ENCODE data around the gene DOK7.

DOK7 gene

DNA sequence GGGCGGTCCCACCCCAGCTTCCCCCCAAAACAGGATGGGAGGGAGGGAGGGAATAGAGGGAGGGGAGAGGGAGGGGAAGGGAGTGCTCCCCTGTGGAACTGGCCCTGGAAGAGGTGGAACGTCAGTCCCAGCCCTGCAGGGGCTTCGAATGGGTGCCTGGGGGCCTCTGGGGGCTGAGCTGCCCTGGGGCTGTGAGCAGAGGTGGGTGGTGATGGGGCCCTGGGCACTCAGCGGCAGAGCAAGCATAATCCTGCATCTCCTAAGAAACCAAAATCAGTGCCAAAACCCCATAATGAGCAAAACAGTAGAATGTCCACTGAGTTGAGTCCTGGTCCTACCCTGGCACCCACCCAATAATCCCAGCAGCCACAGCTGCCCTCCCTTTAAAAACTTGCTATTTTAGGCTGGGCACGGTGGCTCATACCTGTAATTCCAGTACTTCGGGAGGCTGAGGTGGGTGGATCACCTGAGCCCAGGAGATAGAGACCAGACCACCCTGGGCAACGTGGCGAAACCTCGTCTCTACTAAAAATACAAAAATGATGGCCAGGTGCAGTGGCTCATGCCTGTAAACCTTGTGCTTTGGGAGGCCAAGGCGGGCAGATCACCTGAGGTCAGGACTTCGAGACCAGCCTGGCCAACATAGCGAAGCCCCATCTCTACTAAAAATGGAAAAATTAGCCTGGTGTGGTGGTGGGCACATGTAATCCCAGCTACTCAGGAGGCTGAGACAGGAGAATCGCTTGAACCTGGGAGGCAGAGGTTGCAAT, 11.1 kb downstream of the DOK7 start:
- no peak for DNase-seq (ENCODE audit: low read depth in 1 of 2, low spot score in 1 of 2)

DNA sequence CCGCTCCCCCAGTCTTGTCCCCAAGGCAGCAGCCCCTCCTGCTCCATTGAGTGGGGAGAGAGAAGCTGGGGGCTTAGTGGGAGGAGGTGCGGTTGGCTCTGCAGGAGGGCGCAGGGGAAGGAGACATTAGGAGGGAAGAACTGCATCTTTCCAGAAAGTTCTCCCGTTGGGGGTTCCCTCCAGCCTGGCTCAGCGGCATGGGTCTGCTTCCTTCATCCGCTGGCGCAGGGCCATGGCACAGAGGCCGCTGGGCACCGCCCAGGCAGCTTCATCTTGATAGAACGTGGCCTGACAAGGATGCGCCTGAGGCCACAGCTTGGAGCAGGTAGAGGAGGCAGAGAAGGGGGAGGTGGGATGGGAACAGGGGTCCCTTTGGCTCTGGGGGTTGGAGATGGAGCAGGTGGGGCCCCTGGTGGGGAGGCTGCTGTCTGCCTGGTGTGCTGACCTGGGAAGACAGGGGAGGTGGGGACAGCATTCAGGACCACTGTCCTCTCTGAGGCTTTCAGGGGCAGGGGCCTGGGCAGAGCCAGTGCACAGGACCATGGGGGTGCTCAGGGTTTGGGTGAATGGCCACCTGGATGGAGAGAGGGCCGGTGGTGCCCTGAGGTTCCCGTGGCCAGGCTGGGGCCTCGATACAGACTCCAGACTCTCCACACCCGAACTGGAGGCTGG, 12.1 kb downstream of the DOK7 start:
- no peak for DNase-seq (ENCODE audit: low read depth in 1 of 2, low spot score in 1 of 2)

DNA sequence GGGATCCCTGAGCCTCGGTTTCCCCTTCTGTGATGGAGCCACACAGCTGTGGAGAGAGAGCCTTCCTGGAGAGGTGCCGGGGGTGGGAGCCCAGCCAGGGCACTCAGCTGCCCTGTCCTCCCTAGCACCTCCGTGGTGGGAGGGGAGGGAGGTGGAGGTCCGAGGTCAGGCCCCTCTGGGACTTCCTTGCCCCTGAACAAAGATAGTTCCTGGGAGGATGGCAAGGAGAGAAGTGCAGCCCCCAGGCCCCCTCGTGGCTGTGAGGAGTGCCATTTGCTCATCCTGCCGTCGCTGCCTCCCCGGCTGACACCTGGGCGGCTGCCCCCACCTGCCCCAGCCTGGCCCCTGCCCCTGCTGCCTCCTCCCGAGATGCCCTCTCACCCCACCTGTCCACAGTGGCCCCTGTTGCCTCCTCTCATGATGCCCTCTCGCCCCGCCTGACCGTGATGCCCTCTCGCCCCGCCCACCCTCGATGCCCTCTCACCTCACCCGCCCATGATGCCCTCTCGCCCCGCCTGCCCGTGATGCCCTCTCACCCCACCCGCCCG, 12.7 kb downstream of the DOK7 start:
- no peak for DNase-seq (ENCODE audit: low read depth in 1 of 2, low spot score in 1 of 2)

DNA sequence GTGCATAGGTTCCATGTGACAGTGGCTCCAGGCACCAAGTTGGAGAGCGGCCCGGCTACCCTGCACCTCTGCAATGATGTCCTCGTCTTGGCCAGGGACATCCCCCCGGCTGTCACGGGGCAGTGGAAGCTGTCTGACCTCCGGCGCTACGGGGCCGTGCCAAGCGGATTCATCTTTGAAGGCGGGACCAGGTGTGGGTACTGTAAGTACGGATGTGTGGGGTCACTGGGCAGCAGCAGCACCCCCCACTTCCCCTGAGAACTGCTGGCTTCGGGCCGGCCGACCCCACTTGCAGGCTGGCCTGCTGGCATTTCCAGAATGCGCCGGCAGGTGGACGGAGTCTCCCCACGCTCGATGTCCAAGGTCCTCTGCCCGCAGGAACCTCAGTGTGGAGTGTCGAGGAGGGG, 13.2 kb downstream of the DOK7 start:
- no peak for DNase-seq (ENCODE audit: low read depth in 1 of 2, low spot score in 1 of 2)

DNA sequence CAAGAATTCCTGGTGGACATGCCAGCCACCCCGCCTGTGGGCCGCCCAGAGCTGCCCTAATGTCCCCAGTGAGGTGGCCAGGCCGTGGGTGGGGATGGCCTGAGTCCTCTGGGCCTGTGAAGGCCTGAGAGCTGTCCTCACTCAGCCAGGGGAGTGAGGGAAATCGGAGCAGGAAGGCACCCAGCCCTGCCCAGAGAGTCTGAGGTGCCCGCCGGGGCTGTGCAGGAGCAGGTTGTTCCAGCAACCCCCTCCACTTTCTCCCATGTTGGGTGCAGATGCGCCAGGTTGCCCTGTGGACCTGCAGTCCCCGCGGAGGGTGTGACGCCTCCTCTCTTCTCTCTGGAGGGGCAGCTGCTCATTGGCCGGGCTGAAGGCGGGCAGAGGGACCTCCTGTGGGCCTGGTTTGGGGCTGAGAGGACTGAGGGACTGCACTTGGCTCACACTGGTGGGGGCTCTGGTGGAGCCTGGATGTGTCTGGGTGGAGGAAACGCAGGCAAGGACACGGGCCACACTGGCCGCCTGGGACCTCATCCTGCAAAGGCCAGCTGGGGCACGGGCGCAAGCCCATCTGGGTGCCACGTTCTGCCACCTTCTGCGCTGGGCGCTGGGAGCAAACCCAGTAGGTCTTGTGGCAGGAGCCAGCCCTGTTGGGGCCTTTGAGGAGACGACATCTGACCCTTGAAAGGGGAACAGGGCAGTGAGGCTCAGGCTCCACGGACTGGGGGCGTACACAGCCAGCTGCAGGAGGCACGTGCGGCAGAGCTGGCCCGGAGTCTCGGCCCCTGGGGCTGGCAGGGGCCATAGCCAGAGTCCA, 14.0 kb downstream of the DOK7 start:
- DNase-seq (ENCODE audit: low read depth in 1 of 2, low spot score in 1 of 2): no peak

DNA sequence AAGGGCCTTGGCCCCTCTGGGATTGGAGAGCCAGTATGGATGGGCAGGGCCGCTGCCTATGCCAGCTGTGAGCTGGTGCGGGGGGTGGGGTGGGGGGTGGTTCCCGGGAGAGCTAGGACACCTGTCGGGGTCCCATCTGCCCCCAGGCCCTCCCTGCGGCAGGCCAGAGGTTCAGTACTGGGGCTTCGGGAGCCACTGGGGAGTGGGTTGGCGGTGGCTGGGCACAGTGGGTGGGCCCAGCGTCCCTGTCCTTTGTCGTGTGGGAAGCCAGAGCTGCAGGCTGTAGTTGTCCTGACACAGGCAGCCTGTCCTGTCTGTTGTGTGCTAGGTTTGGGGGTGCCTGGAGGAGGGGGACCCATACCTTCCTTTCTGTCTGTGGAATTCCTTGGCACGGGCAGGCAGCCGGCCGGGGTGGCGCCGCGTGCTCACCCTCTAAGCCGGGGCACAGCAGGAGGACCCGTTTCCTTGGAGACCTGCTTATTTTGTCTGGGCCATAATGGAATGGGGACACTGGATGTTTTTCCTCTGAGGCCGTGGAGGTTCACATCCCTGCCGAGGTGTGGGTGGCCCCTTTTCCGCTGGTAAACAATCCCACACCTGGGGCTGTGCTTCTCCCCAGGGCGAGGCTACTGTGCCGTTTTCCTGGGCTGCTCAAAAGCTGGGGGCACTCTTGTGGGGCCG, 14.8 kb downstream of the DOK7 start:
- no peak for DNase-seq (ENCODE audit: low read depth in 1 of 2, low spot score in 1 of 2)

DNA sequence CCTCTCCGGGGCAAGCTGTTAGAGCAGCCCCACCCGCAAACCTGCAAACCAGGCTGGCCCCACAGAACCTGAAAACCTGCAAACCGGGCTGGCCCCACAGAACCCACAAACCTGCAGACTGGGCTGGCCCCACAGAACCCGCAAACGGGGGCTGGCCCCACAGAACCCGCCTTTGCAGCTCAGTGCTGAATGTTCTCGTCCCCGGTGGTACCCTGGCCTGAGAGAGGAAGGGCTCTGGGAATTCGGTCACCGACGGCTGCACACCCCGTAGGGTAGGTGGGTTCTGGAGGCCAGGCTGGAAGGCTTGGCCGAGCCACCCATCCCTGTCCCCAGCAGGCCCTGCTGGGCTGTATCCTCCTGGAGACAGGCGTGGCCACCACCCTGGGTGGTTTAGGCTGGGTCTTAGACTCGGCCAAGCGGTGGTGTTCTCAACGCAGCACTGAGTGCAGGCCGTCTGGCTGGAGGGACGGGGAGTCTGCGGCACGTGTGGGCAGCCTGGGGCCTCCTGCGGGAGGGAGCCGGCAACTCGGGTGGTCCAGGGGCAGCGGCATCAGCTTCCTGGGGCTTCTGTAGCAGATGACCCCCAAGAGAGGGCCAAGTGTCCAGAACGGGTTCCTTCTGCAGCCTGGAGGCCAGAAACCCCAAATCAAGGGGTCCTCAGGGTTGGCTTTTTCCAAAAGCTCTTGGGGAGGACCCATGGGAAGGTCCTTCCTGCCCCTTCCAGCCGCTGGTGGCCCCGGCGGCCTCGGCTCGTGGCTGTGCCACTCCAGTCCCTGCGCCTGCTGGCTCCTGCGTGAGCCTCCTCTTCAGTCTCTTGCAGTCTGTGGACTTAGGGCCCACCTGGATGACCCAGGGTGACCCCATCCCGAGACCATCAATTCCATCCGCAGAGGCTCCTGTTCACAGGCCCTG, 15.6 kb downstream of the DOK7 start:
- DNase-seq (ENCODE audit: low read depth in 1 of 2, low spot score in 1 of 2): no peak

DNA sequence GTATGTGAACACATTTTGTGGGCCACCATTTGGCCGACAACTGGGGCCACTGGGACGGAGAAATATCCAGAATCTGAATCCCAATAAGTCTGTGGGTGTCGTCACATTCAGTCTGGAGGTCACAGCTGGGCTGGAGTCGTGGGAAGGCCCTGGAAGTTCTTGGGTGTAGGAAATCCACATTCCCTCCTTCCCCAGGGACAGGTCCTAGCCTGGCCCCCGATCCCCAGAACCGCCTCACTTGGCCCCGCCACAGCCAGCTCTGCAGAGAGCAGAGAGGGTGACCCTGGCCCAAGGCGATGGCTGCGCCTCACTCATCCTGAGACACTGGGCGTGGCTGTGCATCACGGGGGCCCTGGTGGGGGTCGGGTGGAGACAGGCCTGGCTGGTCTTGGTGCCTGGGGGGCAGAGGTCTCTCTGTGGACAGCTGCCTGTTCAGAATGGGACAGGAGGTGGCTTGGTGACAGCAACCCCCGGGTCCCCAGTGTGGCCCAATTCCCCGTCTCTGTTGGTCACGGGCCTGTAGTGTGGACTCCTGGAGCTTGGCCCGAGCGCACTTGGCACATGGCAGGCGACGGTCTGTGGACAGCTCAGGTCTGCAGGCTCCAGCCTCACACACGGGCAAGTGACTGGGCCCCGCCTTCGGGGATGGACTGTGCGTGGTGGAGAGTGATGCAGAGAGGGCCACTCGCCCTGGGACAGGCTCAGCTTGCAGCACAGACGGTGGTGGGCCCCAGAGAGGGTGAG, 16.4 kb downstream of the DOK7 start:
- DNase-seq (ENCODE audit: low read depth in 1 of 2, low spot score in 1 of 2): no peak

DNA sequence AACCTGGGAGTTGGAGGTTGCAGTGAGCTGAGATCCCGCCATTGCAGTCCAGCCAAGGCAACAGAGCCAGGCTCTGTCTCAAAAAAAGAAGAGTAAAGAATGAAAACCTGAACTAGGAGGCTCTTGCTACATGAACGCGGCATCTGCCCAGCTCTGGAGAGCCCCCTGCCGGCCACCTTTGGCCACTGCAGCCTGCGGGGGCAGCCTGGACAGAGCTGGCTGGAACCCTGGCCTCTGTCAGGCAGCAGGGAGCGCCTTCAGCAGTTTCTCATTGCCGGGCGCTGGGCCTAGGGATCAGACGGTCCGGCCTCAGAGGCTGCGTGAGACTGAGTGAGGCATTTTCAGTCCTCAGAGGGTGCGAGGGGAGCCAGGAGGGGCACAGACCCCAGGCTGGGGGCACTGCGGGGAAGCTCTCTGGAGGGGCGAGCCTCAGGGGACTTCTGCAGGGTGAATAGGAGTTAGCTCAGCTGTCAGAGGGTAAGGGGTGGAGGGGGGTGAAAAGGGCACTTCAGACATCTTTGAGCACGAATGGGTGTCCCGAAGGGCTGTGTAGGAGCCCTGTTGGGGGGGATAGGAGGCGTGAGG, 17.5 kb downstream of the DOK7 start:
- peak; percentile 62 to 71 for DNase-seq (ENCODE audit: low read depth in 1 of 2, low spot score in 1 of 2)

DNA sequence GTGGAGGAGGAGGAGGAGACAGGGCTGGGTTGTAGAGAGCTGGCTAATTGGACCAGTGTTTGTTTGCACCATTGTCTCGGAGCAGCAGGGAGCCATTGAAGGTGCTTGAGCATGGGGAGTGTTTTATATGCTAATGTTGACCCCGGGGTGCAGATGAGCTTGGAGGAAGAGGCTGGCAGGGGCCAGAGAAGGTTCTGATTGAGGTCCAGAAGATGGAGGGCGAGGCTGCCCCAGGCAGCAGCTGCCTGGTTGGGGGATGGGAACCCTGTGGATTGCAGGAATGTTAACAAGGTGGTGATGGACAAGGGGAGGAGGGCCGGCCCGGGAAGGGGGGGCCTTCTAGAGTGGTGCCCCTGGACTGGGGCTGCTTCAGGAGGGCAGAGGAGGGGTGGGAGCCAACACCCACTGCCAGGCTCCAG, 18.0 kb downstream of the DOK7 start:
- no peak for DNase-seq (ENCODE audit: low read depth in 1 of 2, low spot score in 1 of 2)

DNA sequence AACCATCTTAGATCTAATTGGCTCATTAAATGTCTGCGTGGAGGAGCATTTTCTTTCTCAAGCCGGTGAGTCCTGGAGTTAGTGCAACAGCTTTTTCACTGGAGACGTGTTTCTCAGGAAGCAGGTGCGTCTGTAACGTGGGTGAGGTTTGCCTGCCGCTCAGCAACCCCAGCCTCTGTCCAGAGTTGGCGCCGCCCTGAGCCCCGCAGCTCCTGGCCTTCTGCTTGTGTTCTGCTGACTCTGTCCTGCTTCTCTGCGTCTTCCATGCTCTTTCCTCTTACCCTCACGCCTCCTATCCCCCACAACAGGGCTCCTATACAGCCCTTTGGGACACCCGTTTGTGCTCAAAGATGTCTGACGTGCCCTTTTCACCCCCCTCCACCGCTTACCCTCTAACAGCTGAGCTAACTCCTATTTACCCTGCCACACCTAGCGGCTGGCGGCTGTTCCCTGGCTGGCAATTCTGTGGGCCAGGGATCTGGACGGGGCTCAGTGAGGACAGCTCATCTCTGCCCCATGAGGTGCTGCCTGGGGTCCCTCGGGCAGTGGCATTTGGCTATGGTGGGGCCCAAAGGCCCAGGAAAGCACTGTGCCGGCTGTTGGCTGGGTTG, 18.8 kb downstream of the DOK7 start:
- no peak for DNase-seq (ENCODE audit: low read depth in 1 of 2, low spot score in 1 of 2)

DNA sequence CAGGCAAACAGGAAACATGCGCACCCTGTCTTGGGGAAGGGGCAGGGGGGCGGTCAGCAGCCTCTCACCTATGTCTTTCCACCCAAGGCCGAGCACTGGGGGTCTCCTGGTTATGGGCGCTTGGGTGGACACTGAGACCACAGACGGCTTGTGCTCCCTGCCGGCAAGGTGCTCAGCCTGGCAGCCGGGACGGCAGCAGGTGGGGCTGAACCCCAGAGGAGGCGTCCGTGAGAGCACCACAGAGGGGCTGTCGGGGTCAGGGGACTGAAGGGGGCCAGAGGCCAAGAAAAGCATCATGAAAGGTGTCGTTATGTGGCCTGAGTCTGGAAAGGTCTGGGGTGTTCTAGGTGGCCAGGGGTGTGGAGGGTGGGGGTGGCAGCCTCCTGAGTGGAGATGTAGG, 19.6 kb downstream of the DOK7 start:
- DNase-seq (ENCODE audit: low read depth in 1 of 2, low spot score in 1 of 2): no peak

DNA sequence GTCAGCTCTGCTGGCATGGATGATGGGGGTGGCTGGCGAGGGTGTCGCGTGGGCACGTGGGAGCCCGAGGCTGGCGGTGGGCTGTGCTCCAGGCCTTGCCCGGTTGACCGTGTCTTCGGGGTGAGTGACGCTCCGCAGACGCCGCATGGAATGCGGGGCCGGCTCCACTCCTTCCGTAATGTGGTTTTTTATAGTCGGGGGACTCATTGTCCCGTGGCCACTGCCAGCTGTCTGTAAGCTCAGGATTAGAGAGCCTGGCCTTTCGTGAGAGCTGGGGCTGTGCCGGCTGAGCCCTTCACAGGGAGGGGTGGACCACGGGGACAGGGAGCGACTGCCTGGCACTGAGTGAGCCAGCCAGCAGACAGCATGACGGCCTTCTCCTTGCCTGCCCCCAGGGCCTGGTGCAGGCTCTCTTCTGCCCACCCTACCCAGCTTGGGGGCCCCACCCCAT, 20.4 kb downstream of the DOK7 start:
- no peak for DNase-seq (ENCODE audit: low read depth in 1 of 2, low spot score in 1 of 2)

DNA sequence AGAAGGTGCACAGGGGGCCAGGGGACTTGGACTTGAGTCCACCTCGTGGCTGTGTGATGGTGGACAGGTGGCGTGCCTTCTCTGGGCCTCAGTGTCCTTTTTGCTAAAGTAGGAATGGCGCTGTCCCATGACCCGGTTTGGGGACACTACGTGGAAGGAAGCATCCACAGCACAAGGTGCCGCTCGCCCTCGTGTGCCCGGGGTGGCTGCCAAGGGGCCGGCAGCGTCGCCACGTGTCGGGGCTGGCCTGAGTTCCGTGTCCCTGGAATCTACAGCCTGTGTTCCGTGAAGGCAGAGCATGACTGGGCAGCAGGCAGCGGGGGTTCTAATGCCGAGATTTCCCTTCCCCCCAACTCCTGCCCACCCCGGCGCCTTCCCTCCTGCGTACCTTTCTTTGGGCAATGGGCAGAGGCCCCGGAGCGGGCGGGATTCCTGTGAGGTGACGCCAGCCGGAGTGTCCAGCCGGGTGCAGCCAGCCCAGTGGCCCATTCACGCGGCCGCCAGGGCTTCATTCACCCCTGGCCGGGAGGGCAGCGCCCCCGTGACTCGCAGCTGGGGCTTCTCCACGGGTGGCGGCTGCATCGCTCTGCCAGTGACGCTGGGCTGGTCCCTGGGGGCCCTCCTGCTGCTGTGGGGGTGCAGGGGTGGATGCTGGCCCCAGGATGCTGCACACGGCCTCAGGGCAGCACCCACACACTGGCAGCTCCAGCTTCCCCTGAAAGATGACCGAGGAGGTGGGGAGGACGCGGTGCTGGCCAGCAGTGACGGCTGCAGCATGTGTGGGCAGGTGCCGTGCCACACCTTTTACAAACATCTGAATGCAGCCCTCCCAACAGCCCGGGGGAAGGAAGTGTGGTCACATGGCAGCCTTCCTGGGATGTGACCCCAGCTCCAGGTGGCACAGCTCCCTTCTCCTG, 21.2 kb downstream of the DOK7 start:
- DNase-seq (ENCODE audit: low read depth in 1 of 2, low spot score in 1 of 2): no peak

DNA sequence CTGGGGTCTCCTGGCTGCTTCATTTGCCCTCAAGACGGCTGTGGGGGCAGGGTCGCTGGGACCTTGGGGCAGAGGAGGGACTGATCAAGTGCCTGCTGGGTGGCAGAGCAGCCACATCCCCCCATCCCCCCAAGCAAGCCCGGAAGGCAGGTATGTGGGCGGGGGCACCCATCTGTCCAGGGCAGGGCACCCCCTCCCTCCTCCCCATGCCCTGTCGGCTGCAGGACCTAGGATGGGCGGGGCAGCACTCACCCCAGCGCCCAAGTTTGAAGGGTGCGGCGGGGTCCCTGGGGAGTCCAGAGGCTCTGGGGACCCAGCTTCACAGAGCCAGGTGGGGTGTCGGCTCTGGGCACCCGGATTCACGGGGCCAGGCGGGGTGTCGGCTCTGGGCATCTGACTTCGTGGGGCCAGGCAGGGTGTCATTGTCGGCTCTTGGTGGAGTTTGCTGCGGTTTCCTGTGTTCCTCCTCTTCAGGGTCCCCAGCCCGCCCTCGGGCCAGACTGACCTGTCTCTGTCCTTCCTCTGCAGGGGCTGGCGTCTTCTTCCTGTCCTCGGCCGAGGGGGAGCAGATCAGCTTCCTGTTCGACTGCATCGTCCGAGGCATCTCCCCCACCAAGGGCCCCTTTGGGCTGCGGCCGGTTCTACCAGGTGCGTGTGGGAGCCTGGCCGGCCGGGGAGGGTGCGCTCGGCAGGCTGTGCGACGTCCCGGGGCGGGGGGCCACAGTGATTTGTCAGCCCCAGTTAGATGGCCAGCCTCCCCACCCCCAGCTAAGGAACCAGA, 22.1 kb downstream of the DOK7 start:
- no peak for DNase-seq (ENCODE audit: low read depth in 1 of 2, low spot score in 1 of 2)

DNA sequence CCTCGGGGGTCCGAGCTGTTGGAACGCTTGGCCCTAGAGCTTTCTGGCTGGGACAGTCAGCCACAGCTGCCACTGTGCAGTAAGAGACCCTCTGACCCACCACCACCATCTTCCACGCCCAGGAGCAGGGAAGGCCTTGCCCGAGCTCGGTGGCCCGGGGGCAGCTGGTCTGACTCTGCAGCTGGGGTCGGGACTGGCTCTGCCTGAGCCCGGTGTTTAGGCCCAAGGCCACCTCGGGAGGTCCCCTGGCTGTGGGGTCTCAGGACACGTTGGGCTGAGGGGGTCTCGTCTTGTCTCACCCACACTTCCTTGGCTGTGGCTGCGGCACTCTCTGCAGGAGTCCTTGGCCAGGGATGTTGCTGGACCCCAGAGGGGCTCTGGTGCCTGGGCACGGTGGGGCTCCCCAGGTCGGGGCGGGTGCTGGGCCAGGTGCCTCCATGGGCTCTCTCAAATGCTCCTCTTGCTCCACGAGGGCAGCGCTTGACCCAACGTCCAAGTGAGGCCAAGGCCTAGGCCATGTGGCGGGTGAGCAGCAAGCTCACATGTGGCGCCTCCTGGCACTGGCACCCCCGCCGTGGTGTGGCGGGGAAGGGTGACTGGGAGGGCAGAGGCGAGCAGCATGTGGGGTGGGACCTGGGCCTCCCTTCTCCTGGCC, 22.9 kb downstream of the DOK7 start:
- DNase-seq (ENCODE audit: low read depth in 1 of 2, low spot score in 1 of 2): no peak
